Activated T-cell treated with anti-CD3 and anti-CD28 coated beads for 1 hour (primary cell): Measurements from ENCODE around the gene HINT1.
"Not testable (repeated sequence)": the region's sequence is repeated elsewhere in the genome, so short reads cannot be mapped to it uniquely, and the experiment has no call there.

Source experiments
- DNase-seq: peaks from one replicate; pipeline ENCODE4 v3.0.0-alpha.2; 2020; ENCODE audit warnings: low read depth

Gene HINT1

GRCh38 chr5:131165119-131165727 lies at the start of gene HINT1:
HINT1 (minus strand) TSS chr5:131165256; CDS start chr5:131165205, 51 bp downstream.
- peak; percentile 95 for DNase-seq

- DNase-seq: no peak
Observed at GRCh38 chr5:131214609-131215227, 49.7 kb upstream of the HINT1 start.

GRCh38 chr5:131212471-131213021 lies 47.5 kb upstream of the HINT1 start:
- DNase-seq: no peak

GRCh38 chr5:131211669-131212068 lies 46.6 kb upstream of the HINT1 start:
- DNase-seq: no peak

GRCh38 chr5:131210151-131210510 lies 45.1 kb upstream of the HINT1 start:
- no peak for DNase-seq

GRCh38 chr5:131209506-131210150 lies 44.6 kb upstream of the HINT1 start:
- DNase-seq: peak; percentile 13

- no peak for DNase-seq
Observed at GRCh38 chr5:131209175-131209505, 44.1 kb upstream of the HINT1 start.

GRCh38 chr5:131206772-131207171 lies 41.7 kb upstream of the HINT1 start:
- no peak for DNase-seq

GRCh38 chr5:131206061-131206460 lies 41.0 kb upstream of the HINT1 start:
- DNase-seq: no peak

GRCh38 chr5:131204964-131205363 lies 39.9 kb upstream of the HINT1 start:
- no peak for DNase-seq

- DNase-seq: no peak
Observed at GRCh38 chr5:131200560-131200959, 35.5 kb upstream of the HINT1 start.

- no peak for DNase-seq
Observed at GRCh38 chr5:131198625-131199024, 33.6 kb upstream of the HINT1 start.

- DNase-seq: no peak
Observed at GRCh38 chr5:131196331-131196730, 31.3 kb upstream of the HINT1 start.

GRCh38 chr5:131195696-131196095 lies 30.6 kb upstream of the HINT1 start:
- no peak for DNase-seq

- no peak for DNase-seq
Observed at GRCh38 chr5:131194725-131195124, 29.7 kb upstream of the HINT1 start.

GRCh38 chr5:131193897-131194296 lies 28.8 kb upstream of the HINT1 start:
- DNase-seq: not testable (repeated sequence)

- no peak for DNase-seq
Observed at GRCh38 chr5:131193106-131193505, 28.1 kb upstream of the HINT1 start.

GRCh38 chr5:131186561-131187256 lies 21.7 kb upstream of the HINT1 start:
- DNase-seq: no peak

- no peak for DNase-seq
Observed at GRCh38 chr5:131185523-131186104, 20.6 kb upstream of the HINT1 start.

- DNase-seq: no peak
Observed at GRCh38 chr5:131182839-131183238, 17.8 kb upstream of the HINT1 start.

- DNase-seq: no peak
Observed at GRCh38 chr5:131180407-131180806, 15.4 kb upstream of the HINT1 start.

GRCh38 chr5:131171276-131171810 lies 6.3 kb upstream of the HINT1 start:
- no peak for DNase-seq
